HG03108 (cell line): Measurements from ENCODE around the gene LDLRAD1.
"Not testable (repeated sequence)": the region's sequence is repeated elsewhere in the genome, so short reads cannot be mapped to it uniquely, and the experiment has no call there.

Experiments
- ATAC-seq: cut with Tn5 transposase; IDR thresholded peaks from one replicate; pipeline ENCODE4 v1.9.1; 2021; ENCODE audit warnings: moderate library complexity; ENCODE audit not compliant: unreplicated experiment

The LDLRAD1 gene

DNA sequence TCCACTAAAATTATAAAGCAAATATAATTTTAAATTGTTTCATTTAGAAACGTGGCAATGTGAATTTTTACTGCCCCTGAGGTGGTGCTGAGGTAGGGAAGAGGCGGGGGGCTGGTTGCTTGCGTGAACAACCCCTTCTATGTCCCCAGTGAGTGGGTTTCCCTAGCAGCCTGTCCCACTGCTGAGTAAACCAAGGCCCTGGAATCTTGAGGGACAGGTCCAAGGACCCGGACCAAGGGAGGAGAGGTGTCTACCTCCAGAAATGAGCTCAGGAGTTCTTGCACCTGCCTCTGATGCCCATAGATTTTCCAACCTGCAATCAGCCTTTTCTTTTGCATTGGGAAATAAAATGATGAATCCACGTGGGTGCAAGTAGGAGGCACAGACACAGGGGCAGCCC is 649 bp upstream of the LDLRAD1 start:
- ATAC-seq, result no peak

DNA sequence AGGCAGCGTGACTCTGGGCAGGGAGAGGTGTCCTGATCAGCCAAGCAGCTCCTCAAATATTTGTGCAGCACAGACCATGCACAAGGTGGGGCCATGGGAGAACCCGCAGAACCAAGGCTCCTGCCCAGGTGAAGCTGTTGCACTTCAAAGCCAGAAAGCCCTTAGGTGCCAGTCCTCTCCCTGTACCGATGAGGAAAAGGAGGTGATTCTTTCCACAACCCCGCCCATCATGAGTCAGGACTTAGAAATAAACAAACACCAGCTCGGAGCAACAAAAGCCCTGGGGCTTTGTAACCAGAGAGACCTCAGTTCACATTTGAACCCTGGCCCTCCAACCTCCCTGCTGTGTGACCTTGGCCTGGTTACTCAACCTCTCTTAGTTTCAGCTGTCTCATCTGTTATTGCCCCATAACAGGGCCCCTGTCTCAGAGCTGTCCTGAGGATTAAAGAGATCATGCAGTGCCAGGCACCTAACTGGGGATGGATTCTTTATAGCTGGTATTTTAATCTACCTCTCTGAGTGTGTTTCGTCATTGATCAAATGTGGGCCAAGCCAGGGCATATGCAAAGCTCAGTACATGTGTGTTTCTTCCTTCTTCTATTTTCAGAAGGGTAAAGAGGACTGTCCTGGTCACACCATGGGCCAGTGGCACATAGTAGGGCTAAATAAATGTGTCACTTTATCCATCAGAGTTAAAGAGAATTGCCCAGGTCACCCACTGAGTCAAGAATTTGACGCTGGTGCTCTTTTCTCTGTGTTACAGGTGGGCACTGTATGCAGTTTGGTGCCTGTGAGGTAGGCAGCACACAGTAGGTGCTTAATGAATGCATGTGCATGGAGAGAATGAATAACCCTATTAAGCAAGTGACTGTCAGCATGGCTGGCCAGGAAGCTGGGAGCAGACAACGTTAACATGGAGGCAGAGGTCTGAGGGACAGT is 1.4 kb downstream of the LDLRAD1 start:
- ATAC-seq, result no peak

DNA sequence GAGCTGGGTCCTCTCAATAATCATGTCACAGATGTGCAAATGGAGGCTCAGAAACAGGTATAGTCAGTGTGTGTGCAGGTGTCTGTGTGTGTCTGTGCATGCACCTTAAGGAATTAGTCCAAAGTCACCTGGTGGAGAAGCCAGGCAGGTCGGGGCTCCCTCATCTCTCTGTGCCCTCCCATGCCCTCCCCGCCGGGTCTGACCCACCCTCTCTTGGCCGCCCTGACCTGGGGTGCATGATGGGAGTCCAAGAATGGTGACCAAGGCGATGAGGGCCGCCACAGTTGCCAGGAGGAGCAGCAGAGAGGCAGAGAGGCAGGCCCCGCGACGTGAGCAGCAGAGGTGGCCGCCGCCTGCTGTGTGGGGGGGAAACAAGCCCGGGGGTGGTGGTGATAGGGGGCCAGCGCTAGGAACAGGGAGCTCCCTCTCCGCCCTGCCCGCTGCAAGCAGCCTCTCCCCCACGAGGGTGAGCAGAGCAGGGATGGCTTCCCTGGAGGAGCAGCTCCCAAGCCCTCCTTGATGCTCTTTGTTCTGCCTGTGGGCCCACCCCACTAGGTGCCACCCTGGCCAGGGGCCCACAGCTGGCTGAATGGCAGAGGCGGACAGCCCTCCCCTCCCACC is 3.9 kb downstream of the LDLRAD1 start:
- no peak for ATAC-seq

DNA sequence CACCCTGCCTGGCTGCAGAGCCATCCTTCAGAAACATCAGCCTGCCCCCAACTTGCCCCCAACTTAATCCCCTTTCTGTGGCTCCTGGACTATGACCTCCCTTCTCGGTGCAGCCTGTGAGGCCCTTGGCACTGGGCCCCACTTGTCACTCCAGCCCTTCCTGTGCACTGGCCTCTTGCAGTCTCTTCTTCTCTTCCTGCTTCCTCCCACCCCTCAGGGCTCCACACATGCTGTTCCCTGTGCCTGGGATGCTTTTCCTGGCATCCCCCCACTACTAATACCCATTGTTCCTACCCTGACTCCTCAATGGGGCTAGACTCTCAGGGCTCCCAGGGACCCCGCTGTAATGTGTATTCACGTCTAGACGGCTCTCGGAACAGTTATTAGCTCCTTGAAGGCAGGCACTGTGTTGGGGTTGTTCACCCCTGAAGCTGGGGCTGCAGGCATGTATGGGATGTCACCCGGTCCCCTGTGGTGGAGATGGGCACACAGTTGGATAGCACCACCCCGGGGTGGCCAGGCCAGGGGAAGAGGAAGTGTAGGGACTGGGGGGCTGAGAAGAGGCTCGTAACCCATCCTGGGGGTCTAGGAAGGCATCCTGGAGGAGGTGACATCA is 4.5 kb downstream of the LDLRAD1 start:
- ATAC-seq, result no peak

DNA sequence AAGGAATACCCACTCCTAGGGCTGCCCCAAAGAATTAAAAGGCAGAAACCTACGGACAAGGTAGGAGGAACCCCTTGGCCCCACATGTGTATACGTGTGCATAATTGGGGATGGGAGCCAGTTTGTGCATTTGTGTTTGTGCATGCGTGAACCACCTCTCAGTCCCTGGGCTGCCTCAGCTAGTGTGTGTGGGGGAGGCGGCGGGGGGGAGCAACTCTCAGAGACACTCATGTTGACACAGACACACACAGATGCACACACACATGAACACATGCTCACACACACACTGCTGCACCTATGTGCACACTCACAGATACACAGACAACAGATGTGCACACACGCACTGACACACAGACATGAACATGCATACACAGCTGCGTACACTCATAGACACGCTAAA is 5.1 kb downstream of the LDLRAD1 start:
- no peak for ATAC-seq

DNA sequence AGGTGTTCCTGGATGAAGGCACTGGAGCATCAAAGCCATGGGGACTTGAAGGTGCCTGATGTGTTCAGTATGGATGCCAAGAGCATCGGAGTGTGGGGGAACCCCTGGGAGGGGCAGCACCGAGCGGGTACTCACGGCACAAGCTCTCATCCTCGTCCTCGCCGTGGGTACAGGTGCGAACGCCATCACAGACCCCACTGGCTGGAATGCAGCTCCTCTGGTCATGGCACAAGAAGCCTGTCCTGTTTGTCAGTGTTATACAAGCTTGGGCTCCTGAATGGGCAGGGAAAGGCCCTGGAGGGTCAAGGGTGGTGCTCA is 6.0 kb downstream of the LDLRAD1 start:
- ATAC-seq, result no peak

DNA sequence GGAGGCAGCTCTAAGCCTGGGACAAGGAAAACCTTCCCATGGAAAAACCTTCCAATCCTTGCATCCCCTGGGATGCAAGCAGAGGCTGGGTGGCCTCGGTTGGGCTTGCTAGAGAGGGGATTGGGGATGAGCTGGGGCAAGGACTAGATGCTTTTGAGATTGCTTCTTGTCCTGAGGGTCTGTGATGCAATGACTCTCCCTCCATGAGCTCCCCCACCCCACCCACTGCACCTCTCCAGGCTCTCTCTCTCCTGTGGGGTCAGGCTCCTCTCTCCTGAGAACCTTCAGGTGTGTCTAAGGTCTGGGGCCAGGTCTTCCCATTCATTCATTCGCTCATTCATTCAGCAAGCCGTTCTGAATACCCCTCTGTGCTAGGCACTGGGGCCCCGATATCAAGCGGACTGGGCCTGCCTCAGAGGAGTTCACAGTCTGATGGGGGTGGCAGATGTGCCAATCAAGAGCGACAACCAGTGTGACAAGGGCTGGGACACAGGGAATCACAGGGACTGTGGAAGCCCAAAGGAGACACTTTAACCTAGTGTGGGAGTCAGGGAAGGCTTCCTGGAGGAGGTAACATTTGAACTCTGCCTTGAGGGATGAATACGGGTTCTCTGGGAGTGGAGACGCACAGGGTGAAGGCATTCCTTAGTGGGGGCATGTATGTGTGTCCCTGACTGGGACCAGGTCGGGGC is 6.5 kb downstream of the LDLRAD1 start:
- ATAC-seq, result no peak

DNA sequence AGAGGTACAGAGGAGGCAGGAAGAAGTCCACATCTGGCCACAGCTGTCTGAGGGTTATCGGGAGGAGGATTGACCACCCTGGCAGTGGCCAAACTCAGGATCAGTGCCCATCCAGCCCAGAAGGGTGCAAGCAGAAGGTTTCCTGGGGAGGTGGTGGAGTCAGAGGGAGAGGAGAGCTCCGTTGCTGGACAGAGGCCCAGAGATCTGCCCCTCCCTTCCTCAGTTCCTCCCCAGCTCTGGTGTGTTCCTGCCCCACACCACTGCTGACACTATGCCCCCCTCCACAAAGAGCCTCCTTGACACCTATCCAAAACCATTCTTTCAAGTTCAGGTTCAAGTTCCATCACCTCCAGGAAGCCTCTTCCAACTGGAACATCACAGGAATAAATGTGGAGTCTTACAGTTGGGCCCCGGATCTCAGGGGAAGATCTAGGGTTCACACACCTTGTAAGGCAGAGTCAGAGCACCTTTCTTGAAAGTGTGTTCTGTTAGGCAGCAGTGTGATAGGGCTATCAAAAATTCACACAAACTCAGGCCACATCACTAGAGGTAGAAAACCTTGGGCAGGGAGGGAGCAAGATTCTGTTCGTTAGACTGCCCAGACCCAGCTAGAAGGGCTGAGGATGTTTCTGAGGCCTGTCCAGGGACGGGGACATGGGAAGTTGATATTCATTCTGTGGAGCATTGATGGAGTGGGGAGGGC is 7.4 kb downstream of the LDLRAD1 start:
- no peak for ATAC-seq

DNA sequence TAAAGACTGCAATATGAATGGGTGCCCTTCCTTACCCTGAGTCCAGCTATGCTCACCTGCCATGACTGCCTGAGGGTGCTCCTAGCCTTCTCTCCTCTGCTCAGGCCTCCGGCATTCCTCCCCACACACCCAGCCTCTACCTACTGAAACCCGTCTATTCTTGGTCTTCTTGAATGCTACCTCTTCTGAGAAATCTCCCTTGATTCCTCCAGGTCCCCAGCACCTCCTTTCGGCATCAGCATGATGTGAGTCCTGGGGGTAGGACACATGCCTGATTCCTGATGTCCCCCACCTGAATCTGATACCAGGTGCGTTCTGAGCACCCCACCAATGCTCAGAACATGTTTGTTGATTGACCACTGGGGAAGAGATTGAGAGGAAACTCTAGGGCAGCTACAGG is 8.6 kb downstream of the LDLRAD1 start:
- no peak for ATAC-seq

DNA sequence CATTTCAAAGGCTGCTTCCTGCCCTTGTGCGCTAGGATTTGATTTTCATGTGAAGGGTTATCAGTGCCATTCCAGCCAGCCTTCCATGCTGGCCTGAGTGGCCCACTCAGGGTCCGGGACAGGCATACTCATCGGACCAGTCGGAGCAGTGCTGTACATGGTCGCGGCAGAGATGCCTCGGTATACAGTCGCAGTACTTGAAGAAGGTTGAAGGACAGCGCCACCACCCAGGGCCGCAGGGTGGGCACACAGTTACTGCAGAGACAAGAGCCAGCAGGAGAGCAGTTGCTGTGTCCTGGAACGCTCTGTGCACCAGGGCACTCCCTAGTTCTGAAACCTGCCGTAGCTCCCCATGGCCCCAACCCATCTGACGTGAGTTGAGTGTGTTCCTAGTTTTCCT is 9.1 kb downstream of the LDLRAD1 start:
- no peak for ATAC-seq

DNA sequence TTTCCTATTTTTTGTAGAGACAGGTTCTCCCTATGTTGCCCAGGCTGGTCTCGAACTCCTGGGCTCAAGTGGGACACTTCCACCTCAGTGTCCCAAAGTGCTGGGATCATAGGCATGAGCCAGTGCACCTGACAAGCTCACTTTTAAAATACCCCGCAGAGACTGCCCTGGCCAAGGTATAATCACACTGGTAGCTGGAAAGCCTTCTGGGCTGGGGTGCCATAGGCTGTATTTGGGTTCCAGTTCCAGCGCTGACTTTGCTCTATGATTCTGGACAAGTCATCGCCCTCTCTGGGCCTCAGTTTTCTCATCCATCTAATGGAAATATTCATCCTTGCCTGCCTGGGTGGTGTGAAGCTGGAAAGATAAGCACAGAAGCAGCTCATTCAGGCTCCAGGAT is 10.4 kb downstream of the LDLRAD1 start:
- ATAC-seq, result no peak

DNA sequence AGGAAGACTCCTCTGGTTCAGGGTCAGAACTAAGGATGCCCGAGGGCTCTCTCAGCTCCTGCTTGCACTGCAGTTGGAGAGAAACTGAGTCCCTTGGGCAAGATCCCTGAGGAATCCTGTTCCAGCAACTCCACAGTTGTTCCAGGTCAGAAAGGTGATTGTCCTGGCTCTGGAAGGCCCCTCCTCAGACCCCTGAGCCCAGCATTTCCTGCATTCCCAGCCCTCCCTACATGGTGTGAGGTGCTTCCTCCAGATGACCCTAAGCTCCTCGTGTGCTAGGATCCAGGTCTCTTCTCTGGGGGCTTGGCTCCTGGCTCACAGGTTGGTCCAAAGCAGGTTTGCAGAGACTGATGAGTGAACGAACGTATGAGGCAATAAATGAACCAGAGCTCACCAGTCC is 11.5 kb downstream of the LDLRAD1 start:
- ATAC-seq, result no peak

DNA sequence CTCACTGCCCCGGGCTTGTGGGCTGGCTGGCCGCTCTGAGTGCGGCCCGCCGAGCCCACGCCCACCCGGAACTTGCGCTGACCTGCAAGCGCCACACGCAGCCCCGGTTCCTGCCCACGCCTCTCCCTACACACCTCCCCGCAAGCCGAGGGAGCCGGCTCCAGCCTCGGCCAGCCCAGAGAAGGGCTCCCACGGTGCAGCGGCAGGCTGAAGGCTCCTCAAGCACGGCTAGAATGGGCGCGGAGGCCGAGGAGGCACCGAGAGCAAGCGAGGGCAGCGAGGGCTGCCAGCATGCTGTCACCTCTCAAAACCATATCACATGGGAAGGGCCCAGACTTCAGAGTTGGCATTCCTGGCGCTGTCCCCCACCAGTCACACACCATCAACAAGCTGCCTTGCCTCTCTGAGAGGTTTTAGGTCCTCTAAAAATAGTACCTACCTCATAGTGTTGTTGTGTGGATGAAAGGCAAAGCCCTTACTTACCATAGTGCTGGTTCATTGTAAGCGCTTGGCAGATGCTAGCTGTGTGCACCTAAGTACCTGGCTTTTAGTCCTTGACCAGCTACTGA is 13.4 kb downstream of the LDLRAD1 start:
- ATAC-seq, result no peak

DNA sequence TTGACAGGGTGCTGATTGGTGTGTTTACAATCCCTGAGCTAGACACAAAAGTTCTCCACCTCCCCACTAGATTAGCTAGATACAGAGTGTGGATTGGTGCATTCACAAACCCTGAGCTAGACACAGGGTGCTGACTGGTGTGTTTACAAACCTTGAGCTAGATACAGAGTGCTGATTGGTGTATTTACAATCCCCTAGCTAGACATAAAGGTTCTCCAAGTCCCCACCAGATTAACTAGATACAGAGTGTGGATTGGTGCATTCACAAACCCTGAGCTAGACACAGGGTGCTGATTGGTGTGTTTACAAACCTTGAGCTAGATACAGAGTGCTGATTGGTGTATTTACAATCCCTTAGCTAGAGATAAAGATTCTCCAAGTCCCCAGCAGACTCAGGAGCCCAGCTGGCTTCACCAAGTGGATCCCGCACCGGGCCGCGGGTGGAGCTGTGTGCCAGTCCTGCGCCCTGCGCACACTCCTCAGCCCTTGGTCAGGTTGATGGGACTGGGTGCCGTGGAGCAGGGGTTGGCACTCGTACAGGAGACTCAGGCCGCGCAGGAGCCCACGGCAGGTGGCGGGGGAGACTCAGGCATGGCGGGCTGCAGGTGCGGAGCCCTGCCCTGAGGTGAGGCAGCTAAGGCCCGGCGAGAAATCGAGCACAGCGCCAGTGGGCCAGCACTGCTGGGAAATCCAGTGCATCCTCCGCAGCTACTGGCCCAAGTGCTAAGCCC is 14.1 kb downstream of the LDLRAD1 start:
- not testable (repeated sequence) for ATAC-seq

DNA sequence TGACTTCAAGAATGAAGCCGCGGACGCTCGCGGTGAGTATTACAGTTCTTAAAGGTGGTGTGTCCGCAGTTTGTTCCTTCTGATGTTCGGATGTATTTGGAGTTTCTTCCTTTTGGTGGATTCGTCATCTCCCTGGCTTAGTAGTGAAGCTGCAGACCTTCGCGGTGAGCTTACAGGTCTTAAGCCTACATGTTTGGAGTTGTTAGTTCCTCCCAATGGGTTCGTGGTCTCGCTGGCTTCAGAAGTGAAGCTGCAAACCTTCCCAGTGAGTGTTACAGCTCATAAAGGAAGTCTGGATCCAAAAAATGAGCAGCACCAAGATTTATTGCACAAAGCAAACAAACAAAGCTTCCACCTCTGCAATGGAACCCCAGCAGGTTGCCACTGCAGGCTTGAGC is 14.7 kb downstream of the LDLRAD1 start:
- no peak for ATAC-seq

DNA sequence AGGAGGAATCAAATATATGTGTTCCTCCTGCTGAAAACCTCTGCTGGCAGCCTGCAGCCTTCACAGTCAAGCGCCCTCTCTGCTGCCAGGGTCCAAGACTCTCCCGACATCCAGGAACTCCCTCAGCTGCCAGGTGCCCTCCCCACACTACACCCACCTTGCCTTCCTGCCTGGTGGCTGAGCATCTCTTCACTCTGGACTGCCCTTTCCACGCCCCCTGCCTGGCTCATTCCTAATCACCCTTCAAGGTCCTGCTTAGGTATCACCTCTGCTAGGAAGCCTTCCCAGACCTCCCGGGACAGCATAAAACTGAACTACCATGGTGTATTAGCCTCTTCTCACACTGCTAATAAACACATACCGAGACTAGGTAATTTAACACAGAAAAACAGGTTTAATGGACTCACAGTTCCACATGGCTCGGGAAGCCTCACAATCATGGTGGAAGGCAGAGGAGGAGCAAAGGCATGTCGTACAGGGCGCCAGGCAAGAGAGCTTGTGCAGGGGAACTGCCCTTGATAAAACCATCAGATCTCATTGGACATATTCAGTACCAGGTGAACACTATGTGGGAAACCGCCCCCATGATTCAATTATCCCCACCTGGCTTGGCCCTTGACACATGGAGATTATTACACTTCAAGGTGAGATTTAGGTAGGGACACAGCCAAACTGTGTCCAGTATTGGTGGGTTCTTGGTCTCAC is 15.3 kb downstream of the LDLRAD1 start:
- ATAC-seq, result no peak

DNA sequence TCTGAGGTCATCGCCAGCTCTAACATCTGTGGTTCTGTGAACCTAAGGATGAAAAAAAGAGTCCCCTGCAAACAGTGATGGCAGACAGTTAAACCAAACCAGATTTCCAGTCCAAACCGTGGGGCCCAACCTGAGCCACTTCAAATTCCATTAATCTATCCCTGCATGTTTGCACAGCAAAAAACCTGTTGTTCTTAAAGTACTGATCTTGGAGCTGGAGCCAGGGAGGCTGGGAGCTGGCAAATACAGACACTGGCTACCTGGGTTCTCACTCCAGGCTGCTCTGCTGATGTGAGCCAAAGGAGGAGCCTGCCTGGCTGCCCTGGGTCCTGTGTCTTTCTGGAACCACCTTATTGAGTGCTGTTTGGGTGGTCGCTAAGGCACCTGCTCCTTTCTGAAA is 16.4 kb downstream of the LDLRAD1 start:
- ATAC-seq, result no peak

DNA sequence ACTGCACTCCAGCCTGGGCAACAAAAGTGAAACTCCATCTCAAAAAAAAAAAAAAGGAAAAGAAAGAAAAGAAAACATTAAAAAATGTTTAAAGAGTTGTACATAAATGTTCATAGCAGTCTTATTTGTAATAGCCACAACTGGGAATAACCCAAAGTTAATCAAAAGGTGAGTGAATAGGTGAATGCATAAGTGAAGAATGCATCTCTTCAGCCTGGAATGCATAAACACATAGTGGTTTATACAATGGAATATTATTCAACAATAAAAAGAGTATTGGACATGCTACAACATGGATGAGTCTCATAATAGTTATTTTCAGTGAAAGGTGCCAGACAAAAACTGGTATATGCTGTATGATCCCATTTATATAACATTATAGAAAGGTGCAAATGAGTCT is 18.1 kb downstream of the LDLRAD1 start:
- ATAC-seq, result no peak

DNA sequence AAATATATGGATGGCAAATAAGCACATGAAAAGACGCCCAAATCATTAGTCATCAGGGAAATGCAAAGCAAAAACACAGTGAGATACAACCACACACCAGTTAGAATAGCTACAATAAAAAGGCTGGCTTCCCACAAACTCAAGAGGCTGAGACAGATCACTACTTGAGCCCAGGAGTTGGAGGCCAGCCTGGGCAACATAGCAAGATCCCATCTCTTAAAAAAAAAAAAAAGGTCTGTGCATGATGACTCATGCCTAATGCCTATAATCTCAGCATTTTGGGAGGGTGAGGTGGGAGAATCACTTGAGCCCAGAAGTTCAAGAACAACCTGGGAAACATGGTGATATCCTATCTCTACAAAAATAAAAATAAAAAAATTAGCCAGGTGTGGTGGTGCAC is 19.8 kb downstream of the LDLRAD1 start:
- ATAC-seq, result no peak
